Measurements from ENCODE around the gene DHX57.
"Not testable (repeated sequence)": the region's sequence is repeated elsewhere in the genome, so short reads cannot be mapped to it uniquely, and the experiment has no call there.

DHX57 gene

DNA sequence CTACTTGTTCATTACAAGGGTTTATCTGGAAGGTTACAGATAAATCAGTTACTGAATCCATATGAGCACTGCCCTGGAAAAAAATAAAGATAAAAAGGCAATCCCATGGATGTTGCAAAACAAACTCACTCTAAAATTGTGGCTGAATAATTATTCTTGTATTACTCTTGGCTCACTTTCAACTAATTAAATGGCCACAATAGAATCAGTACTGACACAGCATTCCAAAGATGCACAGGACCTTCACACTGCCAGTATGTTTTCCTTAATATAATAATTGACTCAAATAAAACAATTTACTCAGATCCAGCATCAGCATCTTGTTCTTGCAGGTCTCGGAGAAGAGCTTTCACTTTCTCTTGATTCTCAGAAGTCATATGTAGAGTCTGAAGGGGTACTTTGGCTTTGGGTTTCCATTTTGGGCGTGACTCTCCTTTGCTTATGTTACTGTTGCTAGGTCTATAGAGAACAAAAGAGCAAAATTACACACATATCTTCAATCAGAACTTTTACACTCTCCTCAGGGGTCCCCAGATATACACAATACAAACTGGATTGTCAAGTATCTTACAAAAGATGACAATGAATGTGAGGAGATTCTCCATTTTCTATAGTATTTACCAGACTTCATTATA, 12.6 kb downstream of the DHX57 start:
- no peak for DNase-seq

DNA sequence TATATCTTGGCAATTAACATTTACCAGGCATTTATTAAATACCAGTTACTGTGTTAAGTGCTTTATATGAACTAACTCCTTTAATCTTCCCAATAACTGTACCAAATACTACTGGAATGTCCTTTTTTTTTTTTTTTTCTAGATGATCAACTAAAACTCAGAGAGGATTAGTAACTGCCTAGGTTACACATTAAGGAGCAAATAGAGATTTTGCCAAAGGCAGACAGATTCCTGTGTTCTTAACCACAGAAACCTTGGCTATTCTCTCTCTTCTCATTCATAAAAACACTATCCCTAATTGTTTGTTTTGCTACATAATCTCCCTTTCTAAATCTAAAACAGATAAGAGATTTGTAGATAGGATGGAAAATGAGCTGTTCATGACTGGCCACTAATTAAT, 13.3 kb downstream of the DHX57 start:
- DNase-seq = no peak

DNA sequence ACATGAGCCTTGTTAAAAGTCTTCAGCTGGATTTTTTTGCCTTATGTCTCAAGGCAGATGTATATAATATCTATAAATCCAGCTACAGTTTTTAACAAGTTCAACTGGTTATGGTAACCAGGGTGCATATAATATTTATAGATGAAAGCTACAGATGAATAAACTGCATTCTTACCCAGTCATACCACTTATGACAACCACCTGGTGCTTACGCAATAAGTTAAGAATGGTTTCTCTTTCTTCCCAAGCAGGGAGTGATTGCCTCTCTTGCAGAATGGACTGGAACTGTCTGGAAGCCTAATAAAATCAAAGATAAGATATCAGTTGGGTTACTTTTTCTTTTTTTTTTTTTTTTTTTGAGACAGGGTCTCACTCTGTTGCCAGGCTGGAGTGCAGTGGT, 19.6 kb downstream of the DHX57 start:
- no peak for DNase-seq

DNA sequence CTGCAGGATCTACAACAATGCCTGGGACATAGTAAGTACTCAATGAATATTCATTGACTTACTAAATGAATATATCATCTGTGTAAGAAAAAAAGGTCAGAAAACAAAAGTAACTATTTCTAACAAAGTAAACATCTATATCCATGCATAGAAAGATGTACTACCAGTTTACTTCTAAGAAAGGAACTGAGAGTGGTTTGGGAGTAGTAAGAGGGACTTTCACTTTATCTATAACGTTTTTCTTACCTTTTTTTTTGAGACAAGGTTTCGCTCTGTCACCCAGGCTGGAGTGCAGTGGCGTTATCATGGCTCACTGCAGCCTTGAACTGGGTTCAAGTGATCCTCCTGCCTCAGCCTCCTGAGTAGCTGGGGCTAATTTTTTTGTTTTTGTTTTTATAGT, 25.7 kb downstream of the DHX57 start:
- no peak for DNase-seq

DNA sequence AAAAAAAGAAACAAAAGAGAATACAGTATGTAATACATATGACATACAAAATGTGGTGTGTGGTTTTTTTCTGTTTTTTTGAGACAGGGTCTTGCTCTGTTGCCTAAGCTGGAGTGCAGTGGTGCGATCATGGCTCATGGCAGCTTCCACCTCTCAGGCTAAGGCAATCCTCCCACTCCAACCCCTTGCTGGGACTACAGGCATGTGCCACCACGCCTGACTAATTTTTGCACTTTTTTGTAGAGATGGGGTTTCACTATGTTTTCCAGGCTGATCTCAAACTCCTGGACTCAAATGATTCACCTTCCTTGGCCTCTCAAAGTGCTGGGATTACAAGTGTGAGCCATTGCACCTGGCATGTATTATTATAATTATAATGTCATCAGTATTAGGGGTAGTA, 38.9 kb downstream of the DHX57 start:
- no peak for DNase-seq

DNA sequence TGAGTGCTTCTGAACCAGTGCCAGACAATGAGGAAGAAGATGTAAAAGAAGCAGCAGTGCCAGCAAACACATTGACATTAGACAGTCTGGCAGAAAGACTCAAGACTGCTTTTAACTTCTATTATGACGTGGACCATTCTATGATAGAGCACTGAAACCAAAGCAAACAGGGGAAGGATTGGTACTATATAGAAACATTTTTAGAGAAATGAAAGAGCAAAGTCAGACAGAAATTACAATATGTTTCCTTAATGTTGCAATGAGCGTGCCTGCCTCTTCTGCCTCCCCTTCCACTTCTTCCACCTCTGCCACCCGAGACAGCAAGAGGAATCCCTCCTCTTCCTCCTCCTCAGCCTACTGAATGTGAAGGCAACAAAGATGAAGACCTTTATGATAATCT, 39.7 kb downstream of the DHX57 start:
- no peak for DNase-seq

DNA sequence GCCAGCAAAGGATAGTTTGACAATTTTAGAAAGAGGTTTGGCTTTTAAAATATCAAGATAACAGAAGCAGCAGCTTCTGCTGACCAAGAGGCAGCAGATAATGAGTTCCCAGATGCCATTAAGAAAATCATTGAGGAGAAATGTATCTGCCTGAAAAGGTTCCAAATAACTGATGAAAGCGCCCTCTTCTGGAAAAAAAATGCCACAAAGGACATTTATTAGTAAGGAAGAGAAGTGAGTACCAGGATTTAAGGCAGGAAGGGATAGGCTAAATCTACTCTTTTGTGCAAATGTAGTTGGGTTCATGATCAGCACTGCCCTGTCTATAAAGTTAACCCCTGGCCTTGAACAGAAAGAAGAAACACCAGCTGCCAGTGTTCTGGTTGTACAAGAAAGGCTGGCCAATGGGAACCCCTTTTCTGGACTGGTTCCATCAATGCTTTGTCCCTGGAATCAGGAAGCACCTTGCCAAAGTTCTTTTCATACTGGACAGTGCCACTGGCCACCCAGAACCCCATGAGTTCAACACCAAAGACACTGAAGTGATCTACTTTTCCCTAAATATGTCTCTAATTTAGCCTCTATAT, 40.6 kb downstream of the DHX57 start:
- no peak for DNase-seq

DNA sequence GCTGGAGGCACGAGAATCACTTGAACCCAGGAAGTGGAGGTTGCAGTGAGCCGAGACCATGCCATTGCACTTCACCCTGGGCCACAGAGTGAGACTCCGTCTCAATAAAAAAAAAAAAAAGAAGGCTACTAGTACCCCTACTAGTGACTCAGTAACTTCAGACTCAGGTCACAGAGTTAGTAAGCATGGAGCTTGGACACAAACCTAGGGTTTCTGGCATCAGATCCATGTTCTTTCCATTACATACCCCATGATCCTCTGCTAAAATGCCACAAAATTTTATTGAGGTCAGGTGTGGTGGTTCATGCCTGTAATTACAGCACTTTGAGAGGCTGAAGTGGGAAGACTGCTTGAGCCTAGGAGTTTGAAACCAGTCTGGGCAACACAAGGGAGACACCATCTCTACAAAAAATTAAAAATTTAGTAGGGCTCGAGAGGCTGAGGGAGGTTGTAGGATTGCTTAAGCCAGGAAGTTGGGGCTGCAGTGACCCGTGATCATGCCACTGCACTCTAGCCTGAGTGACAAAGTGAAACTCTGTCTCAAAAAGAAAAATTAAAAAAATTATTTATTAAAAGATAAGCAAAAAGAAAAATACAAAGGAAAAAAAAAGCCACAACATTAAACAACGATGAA, 45.1 kb downstream of the DHX57 start:
- DNase-seq = no peak

DNA sequence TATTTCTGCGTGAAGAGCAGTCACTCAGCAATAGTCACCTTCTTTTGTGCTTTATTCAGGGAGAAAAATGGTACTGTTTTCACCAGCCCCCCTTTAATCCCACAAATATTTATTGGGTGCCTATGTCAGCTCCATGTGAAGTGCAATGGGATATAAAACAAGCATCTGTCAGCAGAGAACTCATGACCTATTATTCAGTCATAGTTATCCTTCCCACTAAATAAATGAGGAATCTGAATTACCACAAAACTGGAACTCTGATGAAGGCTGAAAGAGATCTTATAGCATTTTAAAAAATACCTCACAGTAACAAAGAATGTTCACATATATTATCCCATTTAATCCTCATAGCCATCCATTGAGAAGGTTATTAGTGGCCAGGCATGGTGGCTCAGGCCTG, 45.8 kb downstream of the DHX57 start:
- no peak for DNase-seq

DNA sequence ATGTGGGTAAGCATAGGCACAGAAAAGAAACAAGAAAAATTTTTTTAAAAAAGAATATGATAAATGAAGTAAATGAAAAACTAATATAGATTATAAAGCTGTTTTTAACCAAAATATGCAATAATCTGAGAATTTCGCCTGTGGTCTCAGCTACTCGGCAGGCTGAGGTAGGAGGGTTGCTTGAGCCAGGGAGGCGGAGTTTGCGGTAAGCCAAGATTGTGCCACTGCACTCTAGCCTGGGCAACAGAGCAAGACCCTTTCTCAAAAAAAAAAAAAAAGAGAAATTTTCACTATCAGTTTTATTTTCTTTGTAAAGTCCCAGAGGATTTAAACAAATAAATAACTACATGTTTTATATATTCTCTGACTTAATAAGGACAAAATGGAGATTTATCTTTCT, 47.3 kb downstream of the DHX57 start:
- DNase-seq = no peak

DNA sequence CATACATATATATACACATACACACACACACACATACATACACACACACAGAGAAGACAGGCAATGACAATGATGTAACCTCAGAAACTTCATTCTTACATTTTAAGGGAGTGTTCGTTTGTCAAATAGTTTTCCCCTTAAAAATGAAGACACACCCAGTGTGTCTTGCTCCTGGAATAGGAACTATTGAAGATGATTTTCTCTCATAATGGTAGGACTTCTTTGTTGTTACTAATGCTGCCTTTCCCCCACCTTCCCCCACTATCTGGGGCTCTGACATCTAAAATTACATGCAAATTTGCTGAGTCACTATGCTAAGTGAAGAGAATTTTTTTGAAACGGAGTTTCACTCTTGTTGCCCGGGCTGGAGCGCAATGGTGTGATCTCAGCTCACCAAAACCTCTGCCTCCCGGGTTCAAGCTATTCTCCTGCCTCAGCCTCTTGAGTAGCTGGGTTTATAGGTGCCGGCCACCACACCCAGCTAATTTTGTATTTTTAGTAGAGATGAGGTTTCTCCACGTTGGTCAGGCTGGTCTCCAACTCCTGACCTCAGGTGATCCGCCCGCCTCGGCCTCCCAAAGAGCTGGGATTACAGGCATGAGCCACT, 48.1 kb downstream of the DHX57 start:
- not testable (repeated sequence) for DNase-seq

DNA sequence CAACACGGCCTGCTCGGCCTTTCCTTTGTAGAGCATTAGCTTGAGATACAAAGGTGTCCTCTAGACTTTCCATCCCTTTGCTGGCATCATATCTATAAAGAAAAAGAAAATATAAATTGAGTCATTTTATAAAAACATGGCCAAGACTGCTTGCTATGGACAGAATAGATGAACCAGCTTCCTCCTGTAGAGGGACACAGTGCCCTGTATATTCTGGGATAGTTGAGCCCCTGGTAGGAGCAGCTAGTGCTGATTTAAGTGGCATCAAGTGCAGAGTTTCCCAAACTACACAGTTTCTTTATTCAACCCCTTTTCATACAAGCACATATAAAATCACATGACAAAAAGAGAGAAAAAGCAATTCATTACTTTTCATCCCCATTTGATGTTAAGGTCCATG, 49.8 kb downstream of the DHX57 start:
- no peak for DNase-seq

DNA sequence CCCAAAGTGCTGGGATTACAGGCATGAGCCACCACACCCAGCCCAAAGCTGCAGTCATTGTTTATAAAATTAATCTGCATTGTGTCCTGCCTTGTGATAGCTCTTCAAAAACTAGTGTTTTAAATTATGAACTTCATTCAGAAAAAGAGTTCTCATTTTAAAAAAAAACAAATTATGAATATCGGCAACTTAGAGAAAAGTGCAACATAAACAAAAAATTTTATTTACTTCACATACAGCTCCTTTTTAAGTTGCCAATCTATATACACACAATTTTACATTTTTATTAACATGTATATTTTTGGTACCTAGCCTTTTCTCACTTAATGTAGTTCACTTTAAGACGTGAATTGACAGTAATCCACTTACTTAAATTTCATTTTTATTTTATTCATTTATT, 50.8 kb downstream of the DHX57 start:
- no peak for DNase-seq

DNA sequence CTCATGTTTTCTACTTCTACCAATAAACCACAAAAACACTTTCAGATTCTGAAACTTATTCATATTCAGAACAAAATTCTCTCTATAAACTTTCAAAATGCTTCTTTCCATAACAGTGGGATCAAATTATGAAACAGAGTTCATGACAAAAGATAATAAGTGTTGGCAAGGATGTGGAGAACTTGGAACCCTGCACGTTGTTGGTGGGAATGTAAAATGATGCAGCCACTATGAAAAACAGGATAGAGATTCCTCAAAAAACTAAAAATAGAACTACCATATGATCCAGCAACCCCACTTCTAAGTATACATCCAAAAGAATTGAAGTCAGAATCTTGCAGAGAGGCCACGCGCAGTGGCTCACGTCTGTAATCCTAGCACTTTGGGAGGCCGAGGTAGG, 52.3 kb downstream of the DHX57 start:
- DNase-seq = no peak

DNA sequence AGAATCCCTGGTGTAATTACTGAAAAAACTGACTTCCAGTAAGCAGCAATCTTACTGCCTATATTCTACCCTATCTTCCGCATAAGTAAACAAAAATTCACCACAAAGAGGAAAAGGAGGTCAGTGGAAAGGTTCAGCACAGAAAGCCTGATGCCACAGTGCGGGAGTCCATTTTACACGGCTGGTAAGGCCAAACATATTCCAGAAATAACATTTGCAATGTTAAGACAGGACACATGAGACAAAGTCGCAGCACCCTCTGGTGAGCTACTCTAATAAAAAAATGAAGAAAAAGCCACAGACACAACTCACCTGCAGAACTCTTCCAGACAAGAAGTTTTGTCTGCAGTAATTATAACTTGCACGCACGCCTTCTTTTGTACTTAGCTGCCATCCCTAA, 57.2 kb downstream of the DHX57 start:
- DNase-seq = no peak

DNA sequence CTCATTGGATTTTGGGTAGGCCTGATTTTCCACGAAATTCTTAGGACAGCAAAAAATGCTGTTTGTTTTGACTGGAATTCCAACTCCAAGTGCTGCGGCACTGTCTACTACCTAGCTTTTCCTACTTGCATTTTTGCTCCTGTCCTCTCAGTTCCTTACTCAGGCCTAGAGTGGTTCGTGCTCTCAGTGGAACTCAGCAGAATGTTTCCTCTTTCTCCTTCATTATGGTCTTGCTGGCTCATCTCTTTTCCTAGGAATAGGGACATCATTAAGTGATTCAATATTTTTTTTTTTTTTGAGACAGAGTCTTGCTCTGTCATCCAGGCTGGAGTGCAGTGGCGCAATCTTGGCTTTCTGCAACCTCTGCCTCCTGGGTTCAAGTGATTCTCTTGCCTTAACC, 59.8 kb downstream of the DHX57 start:
- no peak for DNase-seq

DNA sequence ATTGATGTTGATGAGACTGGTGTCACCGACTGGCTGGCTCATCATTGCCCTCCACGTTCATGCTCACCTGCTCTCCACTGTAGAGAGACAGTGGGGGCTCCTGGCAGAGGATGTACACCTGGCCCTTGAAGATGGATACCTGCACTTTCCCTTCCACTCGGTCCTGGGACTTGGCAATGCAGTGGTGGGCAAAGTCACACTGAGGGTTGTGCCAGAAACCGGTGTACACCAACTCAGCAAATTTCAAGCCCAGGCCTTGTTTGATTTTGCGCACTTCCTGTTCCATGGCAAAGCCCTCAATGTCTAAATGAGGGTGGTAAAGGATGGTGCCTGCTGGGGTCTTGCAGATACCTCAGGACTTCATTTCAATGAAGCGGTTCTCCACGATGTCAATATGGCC, 65.2 kb downstream of the DHX57 start:
- no peak for DNase-seq

DNA sequence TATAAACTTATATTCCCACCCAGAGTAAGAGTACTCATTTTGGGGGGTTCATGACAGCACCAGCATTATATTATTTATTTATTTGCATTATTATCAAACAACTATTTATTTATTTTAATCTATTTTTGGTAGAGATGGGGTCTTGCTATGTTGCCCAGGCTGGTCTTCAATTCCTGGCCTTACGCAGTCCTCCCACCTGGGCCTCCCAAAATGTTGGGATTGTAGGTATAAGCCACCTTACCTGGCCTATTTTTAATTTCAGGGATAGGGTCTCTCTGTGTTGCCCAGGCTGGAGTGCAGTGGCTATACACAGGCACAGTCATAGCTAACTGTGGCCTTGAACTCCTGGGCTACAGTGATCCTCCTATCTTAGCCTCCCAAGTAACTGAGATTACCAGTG, 67.1 kb downstream of the DHX57 start:
- no peak for DNase-seq

DNA sequence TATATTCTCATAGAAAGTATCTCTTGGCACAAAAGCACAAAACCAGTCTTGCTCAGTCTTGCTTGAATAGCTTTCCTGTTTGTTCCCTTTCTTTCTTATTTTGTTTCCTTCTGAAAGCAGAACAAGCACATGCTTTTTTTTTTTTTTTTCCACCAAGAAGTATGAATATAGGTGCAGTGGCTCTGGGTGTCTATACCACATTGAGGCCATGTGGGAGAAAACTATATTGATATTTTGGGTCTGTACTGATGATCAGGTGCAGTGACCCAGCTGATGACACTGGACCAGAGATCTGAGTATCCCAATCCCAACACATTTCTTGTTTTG, 69.0 kb downstream of the DHX57 start:
- DNase-seq = no peak

DNA sequence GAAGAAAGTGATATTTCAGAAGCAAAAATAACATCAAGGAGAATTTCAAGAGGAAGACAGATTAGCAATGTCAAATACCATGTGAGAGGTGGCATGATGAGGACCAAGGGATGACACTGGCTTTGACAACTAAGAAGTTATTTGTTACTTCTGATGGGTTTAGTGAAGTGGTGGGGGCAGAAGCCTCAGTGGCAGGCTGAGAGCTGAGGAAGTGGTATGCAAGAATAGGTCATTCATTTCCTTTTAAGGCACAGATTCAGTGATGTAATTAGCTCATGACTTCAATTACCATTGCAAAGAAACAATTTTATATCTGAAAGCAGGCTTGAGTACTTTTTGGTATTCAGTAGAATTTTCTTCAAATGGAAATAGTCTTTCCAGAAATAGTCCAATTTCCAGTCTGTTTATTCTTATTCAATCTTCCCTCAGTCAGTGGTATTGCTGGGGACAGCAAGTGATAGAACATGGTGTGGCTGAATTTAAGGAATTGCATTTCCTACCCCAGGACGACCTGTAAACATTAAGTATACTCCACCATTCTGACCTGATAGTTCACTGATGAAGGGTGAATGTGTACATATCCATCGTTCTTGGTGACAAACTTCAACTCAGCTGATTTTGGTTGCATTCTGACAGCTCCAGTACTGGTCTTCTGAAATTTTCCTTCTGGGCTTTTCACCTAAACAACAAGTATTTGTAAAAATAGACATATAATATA, 69.6 kb downstream of the DHX57 start:
- no peak for DNase-seq

DNA sequence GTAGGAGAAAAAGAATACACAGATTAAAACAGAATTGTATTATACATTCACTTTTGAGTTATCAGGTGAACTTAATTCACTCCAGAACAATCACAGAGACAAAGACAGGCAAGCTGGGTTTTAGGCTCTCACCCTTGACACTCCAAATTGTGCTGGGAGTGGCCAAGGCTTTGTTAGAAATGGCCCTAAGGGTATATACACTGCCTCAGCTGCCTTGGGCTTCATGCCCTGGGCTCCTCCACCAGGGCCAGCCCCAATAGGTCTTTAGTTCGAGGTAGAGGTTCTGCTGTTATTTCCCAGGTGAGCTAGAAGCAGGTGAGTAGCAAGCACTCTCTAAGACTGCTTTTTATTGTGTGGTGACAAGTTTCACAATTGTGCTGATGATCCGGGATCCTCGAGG, 77.8 kb downstream of the DHX57 start:
- DNase-seq = no peak

DNA sequence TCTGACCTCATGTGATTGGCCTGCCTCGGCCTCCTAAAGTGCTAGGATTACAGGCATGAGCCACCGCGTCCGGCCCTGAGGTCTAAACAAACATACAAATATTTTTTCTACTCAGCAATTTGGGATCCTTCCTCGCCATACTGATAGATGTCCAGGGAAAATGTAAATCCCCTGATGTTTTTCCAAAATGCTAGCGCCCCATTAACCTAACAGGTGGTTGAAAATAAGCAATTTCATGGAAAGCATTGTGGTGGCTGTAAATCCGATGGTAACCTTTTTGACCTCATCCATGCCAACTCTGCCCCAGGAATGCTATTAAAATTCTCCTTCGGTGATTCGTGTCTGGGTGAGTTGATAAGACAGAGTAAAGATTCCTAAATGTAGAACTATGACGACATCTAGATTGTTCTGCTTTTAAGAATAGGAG, 78.5 kb downstream of the DHX57 start:
- no peak for DNase-seq

DNA sequence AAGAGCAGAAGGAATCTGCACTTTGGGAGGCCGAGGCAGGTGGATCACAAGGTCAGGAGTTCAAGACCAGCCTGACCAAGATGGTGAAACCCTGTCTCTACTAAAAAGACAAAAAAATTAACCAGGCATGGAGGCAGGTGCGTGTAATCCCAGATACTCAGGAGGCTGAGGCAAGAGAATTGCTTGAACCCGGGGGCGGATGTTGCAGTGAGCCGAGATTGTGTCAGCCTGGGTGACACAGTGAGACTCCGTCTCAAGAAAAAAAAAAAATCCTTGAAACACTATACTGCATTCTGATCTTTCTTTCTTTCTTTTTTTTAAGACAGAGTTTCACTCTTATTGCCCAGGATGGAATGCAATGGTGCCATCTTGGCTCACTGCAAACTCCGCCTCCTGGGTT, 80.7 kb downstream of the DHX57 start:
- not testable (repeated sequence) for DNase-seq
